H1 (cell line): ENCODE data around the gene DNAJC2.

Experiments used
- EZH2 ChIP-seq: fragments of 200-600 bp; sonication (generic); IDR thresholded peaks from 2 replicates; pipeline ENCODE4 v1.7.1; 2012; ENCODE audit warnings: low read depth, mild to moderate bottlenecking, moderate library complexity, low read length, inconsistent platforms; ENCODE audit not compliant: severe bottlenecking
- PHF8 ChIP-seq: fragments of 200-600 bp; sonication (generic); conservative IDR thresholded peaks from 2 replicates; pipeline ENCODE4 v1.7.1; 2012; ENCODE audit warnings: low read depth, mild to moderate bottlenecking, inconsistent platforms, low read length, moderate library complexity
- POLR2A ChIP-seq, 2 experiments: IDR thresholded peaks; 1 replicate in 1 of 2; 2 replicates in 1 of 2; pipeline ENCODE4 v1.6.1; 2011; ENCODE audit warnings: low read depth in 2 of 2, low read length in 2 of 2, mild to moderate bottlenecking in 2 of 2; ENCODE audit errors: control extremely low read depth in 1 of 2
- RNF2 ChIP-seq: fragments of 200-900, 300-1000 bp; sonication (generic); IDR thresholded peaks from 2 replicates; pipeline ENCODE4 v1.7.1; 2016; ENCODE audit warnings: borderline replicate concordance, low read depth, mild to moderate bottlenecking, antibody characterized with exemption, low read length; ENCODE audit not compliant: poor library complexity, severe bottlenecking; ENCODE audit errors: missing control alignments
- SAP30 ChIP-seq: fragments of 300-600 bp; sonication (generic); IDR thresholded peaks from 2 replicates; pipeline ENCODE4 v1.7.1; 2012; ENCODE audit warnings: low read length, moderate library complexity, mild to moderate bottlenecking, inconsistent platforms; ENCODE audit not compliant: insufficient read depth, insufficient replicate concordance
- SIX5 ChIP-seq: IDR thresholded peaks from 2 replicates; pipeline ENCODE4 v1.6.1; 2011; ENCODE audit warnings: mild to moderate bottlenecking, low read depth, low read length
- TF ChIP-seq, protein P1 (sequence below), 3 experiments: IDR thresholded peaks; 1 replicate in 2 of 3; 2 replicates in 1 of 3; pipeline versions ENCODE4 v1.5.1 to v1.6.1; 2011; ENCODE audit warnings: low read length in 3 of 3, mild to moderate bottlenecking in 3 of 3, inconsistent platforms in 2 of 3, low read depth in 1 of 3, moderate library complexity in 1 of 3; ENCODE audit not compliant: insufficient read depth in 1 of 3; ENCODE audit errors: control extremely low read depth in 1 of 3

DNA sequence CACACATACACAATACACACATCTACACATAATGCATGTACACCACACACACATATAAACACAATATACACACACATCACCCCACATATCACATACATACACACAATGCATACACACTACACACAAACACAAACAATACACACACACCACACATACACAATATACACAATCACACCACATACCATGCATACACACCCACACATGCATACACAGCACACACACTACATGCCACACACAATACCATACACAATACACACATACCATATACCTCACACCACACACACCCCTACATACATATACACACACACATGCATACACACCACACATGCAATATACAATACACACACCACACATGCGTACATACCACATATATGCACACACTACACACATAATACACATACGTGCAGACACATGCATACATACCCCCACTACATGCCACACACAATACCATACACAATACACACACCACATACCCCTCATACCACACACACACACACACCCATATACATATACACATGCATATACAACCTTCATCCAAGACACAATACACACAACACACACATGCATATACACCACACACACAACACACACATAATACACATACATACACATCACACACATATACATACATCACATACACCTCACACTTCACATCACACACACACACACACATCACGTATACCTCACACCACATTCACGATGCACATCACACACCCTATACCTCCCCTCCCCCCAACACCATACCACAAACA lies 36.9 kb upstream of the DNAJC2 start:
- TF ChIP-seq PHF8: no peak
- no peak for TF ChIP-seq POLR2A (IDR thresholded peaks at IDR 0.05; ENCODE audit: control extremely low read depth in 1 of 2, low read depth in 2 of 2, low read length in 2 of 2)
- no peak for TF ChIP-seq EZH2
- TF ChIP-seq SAP30: no peak
- TF ChIP-seq, protein P1, sequence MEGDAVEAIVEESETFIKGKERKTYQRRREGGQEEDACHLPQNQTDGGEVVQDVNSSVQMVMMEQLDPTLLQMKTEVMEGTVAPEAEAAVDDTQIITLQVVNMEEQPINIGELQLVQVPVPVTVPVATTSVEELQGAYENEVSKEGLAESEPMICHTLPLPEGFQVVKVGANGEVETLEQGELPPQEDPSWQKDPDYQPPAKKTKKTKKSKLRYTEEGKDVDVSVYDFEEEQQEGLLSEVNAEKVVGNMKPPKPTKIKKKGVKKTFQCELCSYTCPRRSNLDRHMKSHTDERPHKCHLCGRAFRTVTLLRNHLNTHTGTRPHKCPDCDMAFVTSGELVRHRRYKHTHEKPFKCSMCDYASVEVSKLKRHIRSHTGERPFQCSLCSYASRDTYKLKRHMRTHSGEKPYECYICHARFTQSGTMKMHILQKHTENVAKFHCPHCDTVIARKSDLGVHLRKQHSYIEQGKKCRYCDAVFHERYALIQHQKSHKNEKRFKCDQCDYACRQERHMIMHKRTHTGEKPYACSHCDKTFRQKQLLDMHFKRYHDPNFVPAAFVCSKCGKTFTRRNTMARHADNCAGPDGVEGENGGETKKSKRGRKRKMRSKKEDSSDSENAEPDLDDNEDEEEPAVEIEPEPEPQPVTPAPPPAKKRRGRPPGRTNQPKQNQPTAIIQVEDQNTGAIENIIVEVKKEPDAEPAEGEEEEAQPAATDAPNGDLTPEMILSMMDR (IDR thresholded peaks at IDR 0.05; ENCODE audit: control extremely low read depth in 1 of 3, insufficient read depth in 1 of 3, low read depth in 1 of 3, low read length in 3 of 3): no peak
- TF ChIP-seq SIX5: no peak
- TF ChIP-seq RNF2: no peak
